ENCODE results near the gene LRRC4C. TPM values are rescaled to one million over a fixed set of nuclear protein-coding genes. Genes with fewer than 3 reads are reported as not detected.

The LRRC4C gene
- total RNA-seq, 2 experiments from 2014 or later: not detected

DNA sequence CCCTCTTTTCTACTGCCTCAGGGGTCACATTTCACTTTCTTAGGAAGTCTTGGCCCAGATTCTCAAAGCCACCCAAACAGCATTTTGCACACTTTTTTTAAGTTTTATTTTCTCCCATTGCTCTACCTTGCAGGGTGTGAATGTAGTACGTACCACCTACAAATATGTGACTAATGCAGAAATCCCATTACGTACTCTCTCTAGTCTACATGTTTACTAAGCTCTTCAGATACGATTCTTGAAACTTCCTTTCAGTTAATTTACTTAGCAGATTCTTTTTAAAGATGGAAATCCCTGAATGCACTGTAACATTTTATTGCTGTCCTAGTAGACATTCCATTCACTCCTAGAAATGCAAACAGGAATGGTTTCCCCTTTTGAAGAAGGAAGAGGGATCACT is 61.3 kb downstream of the LRRC4C start:
- peaks cover 17% of the 10 kb centered on the region for H3K9me3 Mint-ChIP-seq
- POLR2A ChIA-PET: no interaction called here
- H3K4me1 Mint-ChIP-seq (ENCODE audit: low read depth): no peaks in the 10 kb centered on the region
- TF ChIP-seq, protein P1, sequence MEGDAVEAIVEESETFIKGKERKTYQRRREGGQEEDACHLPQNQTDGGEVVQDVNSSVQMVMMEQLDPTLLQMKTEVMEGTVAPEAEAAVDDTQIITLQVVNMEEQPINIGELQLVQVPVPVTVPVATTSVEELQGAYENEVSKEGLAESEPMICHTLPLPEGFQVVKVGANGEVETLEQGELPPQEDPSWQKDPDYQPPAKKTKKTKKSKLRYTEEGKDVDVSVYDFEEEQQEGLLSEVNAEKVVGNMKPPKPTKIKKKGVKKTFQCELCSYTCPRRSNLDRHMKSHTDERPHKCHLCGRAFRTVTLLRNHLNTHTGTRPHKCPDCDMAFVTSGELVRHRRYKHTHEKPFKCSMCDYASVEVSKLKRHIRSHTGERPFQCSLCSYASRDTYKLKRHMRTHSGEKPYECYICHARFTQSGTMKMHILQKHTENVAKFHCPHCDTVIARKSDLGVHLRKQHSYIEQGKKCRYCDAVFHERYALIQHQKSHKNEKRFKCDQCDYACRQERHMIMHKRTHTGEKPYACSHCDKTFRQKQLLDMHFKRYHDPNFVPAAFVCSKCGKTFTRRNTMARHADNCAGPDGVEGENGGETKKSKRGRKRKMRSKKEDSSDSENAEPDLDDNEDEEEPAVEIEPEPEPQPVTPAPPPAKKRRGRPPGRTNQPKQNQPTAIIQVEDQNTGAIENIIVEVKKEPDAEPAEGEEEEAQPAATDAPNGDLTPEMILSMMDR (IDR thresholded peaks at IDR 0.05): no peak
- DNase-seq (no peak), ATAC-seq (ENCODE audit: poor library complexity) (no peak)
- Histone ChIP-seq H3K27ac (ENCODE audit: low read depth in 1 of 2, low read length in 2 of 2) (no peak overlapping the region), H3K4me1 (ENCODE audit: insufficient read depth, low read length) (no peaks in the 10 kb centered on the region), H3K9me3 (ENCODE audit: control insufficient read depth in 1 of 2, insufficient read depth in 1 of 2, low read length in 2 of 2) (no peaks in the 10 kb centered on the region), H3K36me3 (ENCODE audit: insufficient read depth, low read length) (no peaks in the 10 kb centered on the region), H3K27me3 (ENCODE audit: control insufficient read depth in 1 of 2, insufficient read depth in 2 of 2, low read length in 2 of 2) (no peaks in the 10 kb centered on the region), H3K4me3 (ENCODE audit: low read length) (no peak overlapping the region)
- intact Hi-C loops (cut with DNase I, micrococcal nuclease): no loop called here
- no peaks in the 10 kb centered on the region for H3K36me3 Mint-ChIP-seq (ENCODE audit: low read depth)
- H3K27me3 Mint-ChIP-seq: no peaks in the 10 kb centered on the region
- CTCF ChIA-PET: no interaction called here
- no peak overlapping the region for H3K4me3 Mint-ChIP-seq
- H3K27ac Mint-ChIP-seq: no peak overlapping the region

DNA sequence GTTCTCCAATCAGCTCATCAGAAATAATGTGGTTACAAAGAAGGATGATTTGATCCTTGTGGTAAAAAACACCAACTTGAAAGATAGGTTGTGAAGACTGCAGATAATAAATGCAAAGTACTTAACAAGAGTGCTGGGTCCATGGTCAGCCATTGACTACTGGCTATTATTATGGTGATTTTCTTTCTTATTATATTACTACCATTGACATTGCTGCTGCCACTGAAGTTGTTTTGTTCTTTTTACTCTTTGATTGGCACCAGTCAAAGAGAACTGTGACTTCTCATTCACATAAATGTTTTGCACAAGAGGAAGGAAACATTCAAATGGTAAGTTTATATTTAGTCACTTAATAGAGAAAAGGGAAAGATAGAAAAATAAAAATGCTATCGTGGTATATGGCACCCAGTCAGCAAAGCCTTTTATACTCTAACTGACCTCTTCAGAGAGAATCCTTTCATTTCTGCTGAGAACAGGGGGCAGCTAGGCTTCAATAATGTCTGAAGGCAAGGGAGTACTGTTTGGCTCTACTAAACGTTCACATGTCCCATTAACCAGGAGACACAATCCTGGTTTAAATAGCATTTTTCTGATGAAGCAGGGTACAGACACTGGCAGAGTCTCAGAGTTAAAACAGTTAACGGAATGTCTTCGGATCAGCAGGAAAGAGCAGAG is 64.8 kb downstream of the LRRC4C start:
- Histone ChIP-seq H3K4me3 (ENCODE audit: low read length) (no peak overlapping the region), H3K9me3 (ENCODE audit: control insufficient read depth in 1 of 2, insufficient read depth in 1 of 2, low read length in 2 of 2) (no peaks in the 10 kb centered on the region), H3K36me3 (ENCODE audit: insufficient read depth, low read length) (no peaks in the 10 kb centered on the region), H3K4me1 (ENCODE audit: insufficient read depth, low read length) (no peaks in the 10 kb centered on the region), H3K27me3 (ENCODE audit: control insufficient read depth in 1 of 2, insufficient read depth in 2 of 2, low read length in 2 of 2) (no peaks in the 10 kb centered on the region), H3K27ac (ENCODE audit: low read depth in 1 of 2, low read length in 2 of 2) (no peak overlapping the region)
- ATAC-seq (ENCODE audit: poor library complexity) (no peak), DNase-seq (no peak)
- no peaks in the 10 kb centered on the region for H3K27me3 Mint-ChIP-seq
- H3K4me1 Mint-ChIP-seq (ENCODE audit: low read depth): no peaks in the 10 kb centered on the region
- H3K36me3 Mint-ChIP-seq (ENCODE audit: low read depth): no peaks in the 10 kb centered on the region
- peaks cover 12% of the 10 kb centered on the region for H3K9me3 Mint-ChIP-seq
- no peak overlapping the region for H3K4me3 Mint-ChIP-seq
- H3K27ac Mint-ChIP-seq: no peak overlapping the region
- TF ChIP-seq, protein P1 (IDR thresholded peaks at IDR 0.05): no peak
- intact Hi-C loops (cut with DNase I, micrococcal nuclease): no loop called here
- ChIA-PET POLR2A (no interaction called here), CTCF (no interaction called here)

DNA sequence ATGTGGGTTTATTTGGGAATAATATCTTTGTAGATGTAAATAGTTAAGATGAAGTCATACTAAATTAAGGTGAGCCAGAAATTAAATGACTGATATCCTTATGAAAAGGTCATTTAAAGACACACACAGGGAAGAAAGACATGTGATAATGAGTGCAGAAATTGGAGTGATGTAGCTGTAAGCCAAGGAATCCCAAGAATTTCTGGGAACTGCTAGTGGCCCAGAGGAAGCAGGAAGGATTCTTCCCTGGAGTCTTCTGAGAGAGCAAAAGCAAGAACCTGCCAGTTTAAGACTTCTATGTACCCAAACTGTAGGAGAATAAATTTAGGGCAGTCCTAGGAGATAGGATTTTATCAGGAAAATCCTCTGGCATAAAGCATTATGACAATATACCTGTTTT is 66.9 kb downstream of the LRRC4C start:
- TF ChIP-seq, protein P1 (IDR thresholded peaks at IDR 0.05): no peak
- H3K4me3 Mint-ChIP-seq: no peak overlapping the region
- H3K4me3 ChIP-seq (ENCODE audit: low read length): no peak overlapping the region
- ChIA-PET CTCF (no interaction called here), POLR2A (no interaction called here)
- H3K4me1 ChIP-seq (ENCODE audit: insufficient read depth, low read length): no peaks in the 10 kb centered on the region
- H3K27ac Mint-ChIP-seq: no peak overlapping the region
- no peaks in the 10 kb centered on the region for H3K27me3 Mint-ChIP-seq
- no peak overlapping the region for H3K27ac ChIP-seq (ENCODE audit: low read depth in 1 of 2, low read length in 2 of 2)
- H3K36me3 Mint-ChIP-seq (ENCODE audit: low read depth): no peaks in the 10 kb centered on the region
- no peaks in the 10 kb centered on the region for H3K9me3 ChIP-seq (ENCODE audit: control insufficient read depth in 1 of 2, insufficient read depth in 1 of 2, low read length in 2 of 2)
- H3K27me3 ChIP-seq (ENCODE audit: control insufficient read depth in 1 of 2, insufficient read depth in 2 of 2, low read length in 2 of 2): no peaks in the 10 kb centered on the region
- no peak for ATAC-seq (ENCODE audit: poor library complexity)
- no peaks in the 10 kb centered on the region for H3K36me3 ChIP-seq (ENCODE audit: insufficient read depth, low read length)
- peaks cover 12% of the 10 kb centered on the region for H3K9me3 Mint-ChIP-seq
- intact Hi-C loops (cut with DNase I, micrococcal nuclease): no loop called here
- no peak for DNase-seq
- H3K4me1 Mint-ChIP-seq (ENCODE audit: low read depth): no peaks in the 10 kb centered on the region

Measured in CD4-positive, alpha-beta T cell (primary cell).